OCI-LY3 (cell line): ENCODE measurements around the gene PRX.

Experiments used
- H2AFZ ChIP-seq: fragments of 200-600, 300-600 bp; shearing (Covaris generic); 2 replicates; pipeline ENCODE4 v1.6.0; 2014; ENCODE audit warnings: antibody characterized with exemption, low read depth, low read length
- H3K27ac ChIP-seq: fragments of 200-600, 300-600 bp; sonication (generic); 2 replicates; pipeline ENCODE4 v1.5.1; 2014; ENCODE audit warnings: mild to moderate bottlenecking, low read length, moderate library complexity, mixed read lengths
- H3K27me3 ChIP-seq: fragments of 200-600, 300-600 bp; sonication (generic); 2 replicates; pipeline ENCODE4 v1.6.1; 2014; ENCODE audit warnings: low read depth, low read length, mixed read lengths
- H3K36me3 ChIP-seq: fragments of 200-600, 300-600 bp; sonication (generic); replicated peaks from 2 replicates; pipeline ENCODE3; 2014; ENCODE audit warnings: low read depth, low read length, mixed read lengths
- H3K4me1 ChIP-seq: fragments of 300-600, 200-600 bp; sonication (generic); 2 replicates; pipeline ENCODE4 v1.6.1; 2014; ENCODE audit warnings: low read length, mixed read lengths
- H3K4me2 ChIP-seq: fragments of 200-600, 300-600 bp; sonication (generic); 2 replicates; pipeline ENCODE4 v1.6.1; 2014; ENCODE audit warnings: low read length, mixed read lengths
- H3K4me3 ChIP-seq: fragments of 300-600, 200-600 bp; sonication (generic); 2 replicates; pipeline ENCODE4 v1.5.1; 2014; ENCODE audit warnings: antibody characterized with exemption, mild to moderate bottlenecking, low read length, moderate library complexity
- H3K79me2 ChIP-seq: fragments of 300-600, 200-600 bp; shearing (Covaris generic); 2 replicates; pipeline ENCODE4 v1.6.1; 2014; ENCODE audit warnings: mild to moderate bottlenecking, low read length, mixed read lengths
- H3K9ac ChIP-seq: fragments of 300-600, 200-600 bp; shearing (Covaris generic); 2 replicates; pipeline ENCODE4 v1.6.0; 2014; ENCODE audit warnings: mild to moderate bottlenecking, low read length, moderate library complexity
- H3K9me3 ChIP-seq: fragments of 200-600, 300-600 bp; shearing (Covaris generic); 2 replicates; pipeline ENCODE4 v1.6.1; 2014; ENCODE audit warnings: low read length, mixed read lengths; ENCODE audit not compliant: insufficient read depth
- H4K20me1 ChIP-seq: fragments of 200-600, 300-600 bp; sonication (generic); 2 replicates; pipeline ENCODE4 v1.6.1; 2016; ENCODE audit warnings: low read length, mixed read lengths; ENCODE audit not compliant: insufficient read depth
- EZH2phosphoT487 ChIP-seq: fragments of 200-600 bp; shearing (Covaris generic); IDR thresholded peaks from 2 replicates; pipeline ENCODE4 v1.6.1; 2018; ENCODE audit warnings: antibody characterized with exemption, mixed run types, low read depth
- TF ChIP-seq, protein P1 (sequence below): fragments of 200-600, 300-600 bp; sonication (generic); IDR thresholded peaks from 2 replicates; pipeline ENCODE4 v1.5.1; 2014; ENCODE audit warnings: antibody characterized with exemption, low read length, low read depth

PRX gene

DNA sequence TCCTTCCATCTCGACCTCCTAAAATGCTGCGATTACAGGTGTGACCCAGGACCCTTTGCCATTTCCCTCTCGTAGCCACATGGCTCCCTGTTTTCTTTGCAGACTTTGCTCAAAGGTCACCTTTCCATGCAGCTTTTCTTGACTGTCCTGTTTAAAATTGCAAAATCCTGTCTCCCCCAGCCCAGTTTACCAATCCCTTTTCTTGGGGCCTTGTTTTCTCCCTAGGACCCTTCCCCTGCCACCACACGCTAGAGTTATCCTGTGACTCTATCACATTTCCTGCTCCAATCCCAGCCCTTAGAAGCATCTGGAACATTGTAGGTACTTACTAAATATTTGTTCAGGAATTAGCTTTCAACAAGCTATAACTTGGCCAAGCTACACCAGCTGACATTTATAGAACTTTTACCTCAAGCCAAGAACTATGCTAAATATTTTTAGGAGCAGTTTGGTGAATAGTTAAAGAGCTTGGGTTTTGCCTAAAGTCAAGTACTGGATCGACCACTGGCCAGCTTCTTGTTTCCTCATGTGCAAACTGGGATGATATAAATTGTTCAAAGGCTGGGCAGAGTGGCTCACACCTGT lies 40.1 kb upstream of the PRX start:
- no peak overlapping the region for H3K4me3 ChIP-seq
- H3K4me2 ChIP-seq: no peak overlapping the region
- H3K9ac ChIP-seq: no peak overlapping the region

DNA sequence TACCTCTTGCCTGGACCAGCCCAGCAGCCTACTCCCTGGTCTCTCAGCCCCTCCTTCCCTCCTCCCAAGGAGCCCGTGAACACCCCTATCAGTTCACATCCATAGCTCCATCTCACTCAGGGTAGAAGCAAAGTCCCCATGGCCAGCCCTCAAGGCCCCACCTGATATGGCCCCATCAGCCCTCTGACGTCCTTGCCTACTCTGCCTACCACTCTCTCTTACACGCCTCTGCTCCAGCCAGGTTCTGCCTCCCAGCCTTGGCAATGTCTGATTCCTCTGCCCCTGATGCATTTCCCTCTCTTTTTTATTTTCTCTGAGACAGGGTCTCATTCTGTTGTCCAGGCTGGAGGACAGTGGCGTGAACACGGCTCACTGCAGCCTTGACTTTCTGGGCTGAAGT lies 38.8 kb upstream of the PRX start:
- Histone ChIP-seq H3K4me1 (no peaks in the 10 kb centered on the region), H3K27ac (no peak overlapping the region), H4K20me1 (no peaks in the 10 kb centered on the region), H3K9ac (no peak overlapping the region), H2AFZ (no peak overlapping the region), H3K9me3 (no peaks in the 10 kb centered on the region), H3K4me3 (no peak overlapping the region), H3K36me3 (no peaks in the 10 kb centered on the region), H3K27me3 (no peaks in the 10 kb centered on the region), H3K79me2 (no peaks in the 10 kb centered on the region), H3K4me2 (no peak overlapping the region)
- TF ChIP-seq, protein P1, sequence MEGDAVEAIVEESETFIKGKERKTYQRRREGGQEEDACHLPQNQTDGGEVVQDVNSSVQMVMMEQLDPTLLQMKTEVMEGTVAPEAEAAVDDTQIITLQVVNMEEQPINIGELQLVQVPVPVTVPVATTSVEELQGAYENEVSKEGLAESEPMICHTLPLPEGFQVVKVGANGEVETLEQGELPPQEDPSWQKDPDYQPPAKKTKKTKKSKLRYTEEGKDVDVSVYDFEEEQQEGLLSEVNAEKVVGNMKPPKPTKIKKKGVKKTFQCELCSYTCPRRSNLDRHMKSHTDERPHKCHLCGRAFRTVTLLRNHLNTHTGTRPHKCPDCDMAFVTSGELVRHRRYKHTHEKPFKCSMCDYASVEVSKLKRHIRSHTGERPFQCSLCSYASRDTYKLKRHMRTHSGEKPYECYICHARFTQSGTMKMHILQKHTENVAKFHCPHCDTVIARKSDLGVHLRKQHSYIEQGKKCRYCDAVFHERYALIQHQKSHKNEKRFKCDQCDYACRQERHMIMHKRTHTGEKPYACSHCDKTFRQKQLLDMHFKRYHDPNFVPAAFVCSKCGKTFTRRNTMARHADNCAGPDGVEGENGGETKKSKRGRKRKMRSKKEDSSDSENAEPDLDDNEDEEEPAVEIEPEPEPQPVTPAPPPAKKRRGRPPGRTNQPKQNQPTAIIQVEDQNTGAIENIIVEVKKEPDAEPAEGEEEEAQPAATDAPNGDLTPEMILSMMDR: no peak
- no peak for TF ChIP-seq EZH2phosphoT487

More for the DNA sequence above, 40.1 kb upstream of the PRX start:
- no peak for TF ChIP-seq EZH2phosphoT487
- TF ChIP-seq, protein P1: no peak
- no peak overlapping the region for H3K27ac ChIP-seq
- H3K36me3 ChIP-seq: peaks cover 4% of the 10 kb centered on the region
- H2AFZ ChIP-seq: no peak overlapping the region
- H3K27me3 ChIP-seq: no peaks in the 10 kb centered on the region
- no peaks in the 10 kb centered on the region for H3K4me1 ChIP-seq
- H3K9me3 ChIP-seq: no peaks in the 10 kb centered on the region
- no peaks in the 10 kb centered on the region for H4K20me1 ChIP-seq
- H3K79me2 ChIP-seq: no peaks in the 10 kb centered on the region

DNA sequence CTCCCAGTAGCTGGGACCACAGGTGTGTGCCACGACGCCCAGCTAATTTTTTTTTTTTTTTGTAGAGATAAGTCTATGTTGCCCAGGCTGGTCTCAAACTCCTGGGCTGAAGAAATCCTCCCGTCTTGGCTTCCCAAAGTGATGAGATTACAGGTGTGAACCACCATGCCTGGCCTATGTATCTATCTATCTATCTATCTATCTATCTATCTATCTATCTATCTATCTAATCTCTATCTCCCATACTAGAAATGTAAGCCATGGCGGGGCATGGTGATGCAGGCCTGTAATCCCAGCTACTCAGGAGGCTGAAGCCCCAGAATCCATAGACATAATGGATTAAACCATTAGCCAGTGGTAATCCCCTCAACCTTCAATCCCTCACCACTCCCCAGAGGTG lies 37.5 kb upstream of the PRX start:
- no peaks in the 10 kb centered on the region for H3K27me3 ChIP-seq
- no peak overlapping the region for H3K4me3 ChIP-seq
- H3K36me3 ChIP-seq: no peaks in the 10 kb centered on the region
- no peak overlapping the region for H3K27ac ChIP-seq
- no peak overlapping the region for H3K4me2 ChIP-seq
- no peaks in the 10 kb centered on the region for H3K9me3 ChIP-seq
- TF ChIP-seq, protein P1: no peak
- TF ChIP-seq EZH2phosphoT487: no peak
- H2AFZ ChIP-seq: no peak overlapping the region
- H3K9ac ChIP-seq: no peak overlapping the region
- no peaks in the 10 kb centered on the region for H4K20me1 ChIP-seq
- H3K79me2 ChIP-seq: no peaks in the 10 kb centered on the region
- H3K4me1 ChIP-seq: no peaks in the 10 kb centered on the region

DNA sequence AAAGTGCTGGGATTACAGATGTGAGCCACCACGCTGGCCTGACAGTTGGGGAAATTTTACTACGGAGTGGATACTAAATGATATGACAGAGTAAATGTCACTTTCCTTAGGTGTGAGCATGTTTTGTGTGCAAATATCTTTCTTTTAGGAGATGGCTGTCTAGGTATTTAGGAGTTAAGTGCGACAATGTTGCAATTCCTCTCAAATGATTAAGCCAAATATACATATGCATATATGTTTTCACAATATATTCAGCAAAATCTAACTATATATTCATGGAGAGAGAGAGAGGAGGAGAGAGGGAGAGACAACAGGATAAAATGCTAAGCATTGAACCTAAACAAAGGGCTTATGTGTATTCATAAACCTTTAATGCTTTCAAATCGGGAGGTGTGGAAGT lies 36.3 kb upstream of the PRX start:
- H2AFZ ChIP-seq: no peak overlapping the region
- no peak overlapping the region for H3K4me3 ChIP-seq
- no peak for TF ChIP-seq EZH2phosphoT487
- TF ChIP-seq, protein P1: no peak
- H3K4me2 ChIP-seq: no peak overlapping the region
- no peaks in the 10 kb centered on the region for H3K9me3 ChIP-seq
- no peaks in the 10 kb centered on the region for H4K20me1 ChIP-seq
- H3K27ac ChIP-seq: no peak overlapping the region
- no peaks in the 10 kb centered on the region for H3K27me3 ChIP-seq
- H3K9ac ChIP-seq: no peak overlapping the region
- no peaks in the 10 kb centered on the region for H3K36me3 ChIP-seq
- H3K4me1 ChIP-seq: no peaks in the 10 kb centered on the region
- no peaks in the 10 kb centered on the region for H3K79me2 ChIP-seq
